ENCODE measurements around the gene TNS3. TPM values are rescaled to one million over a fixed set of nuclear protein-coding genes. Genes with fewer than 3 reads are reported as not detected.

Gene TNS3
- total and polyA plus RNA-seq, 10 donors, result 17.7 to 247 (median 147) TPM

GRCh38 chr7:47271749-47272148, 310.2 kb downstream of the TNS3 start:
- no peak overlapping the region for H3K27ac ChIP-seq
- TF ChIP-seq POLR2AphosphoS5 (IDR thresholded peaks at IDR 0.05), result no peak
- no peak for TF ChIP-seq POLR2A (IDR thresholded peaks at IDR 0.05)
- no peak for TF ChIP-seq CTCF (IDR thresholded peaks at IDR 0.05 in 8 of 11, conservative IDR thresholded peaks at IDR 0.05 in 3 of 11)
- WGBS, 5 donors, result 77 to 90% (median 85%) methylated on average over 3 of the region's 3 CpGs
- no peaks in the 10 kb centered on the region for H3K27me3 ChIP-seq (replicated peaks in 1 of 7)
- peaks cover 0 to under 1% (median 0%) of the 10 kb centered on the region in 6 donors for H3K4me1 ChIP-seq
- DNase-seq, result no peak
- H3K9me3 ChIP-seq, result peaks cover 0 to 22% (median 17%) of the 10 kb centered on the region in 8 donors
- no peak overlapping the region for H3K4me3 ChIP-seq
- peaks cover 0 to 24% (median 12%) of the 10 kb centered on the region in 6 donors for H3K36me3 ChIP-seq
- intact Hi-C loops (cut with DNase I; ENCODE audit: low total_unique reads), result no loop called here

GRCh38 chr7:47268851-47269836, 312.8 kb downstream of the TNS3 start:
- Histone ChIP-seq H3K9me3 (peaks cover 0 to 22% (median 17%) of the 10 kb centered on the region in 8 donors), H3K4me3 (no peak overlapping the region), H3K4me1 (peaks cover 0 to 11% (median 4%) of the 10 kb centered on the region in 6 donors), H3K27me3 (replicated peaks in 1 of 7) (no peaks in the 10 kb centered on the region), H3K27ac (no peak overlapping the region), H3K36me3 (peaks cover 0 to under 1% (median 0%) of the 10 kb centered on the region in 6 donors)
- WGBS, 5 donors, result 92 to 97% (median 95%) methylated on average over 7 of the region's 7 CpGs
- peak in 1 of 3 donors; percentile 23 for TF ChIP-seq POLR2AphosphoS5 (IDR thresholded peaks at IDR 0.05)
- TF ChIP-seq CTCF (IDR thresholded peaks at IDR 0.05 in 8 of 11, conservative IDR thresholded peaks at IDR 0.05 in 3 of 11), result no peak
- intact Hi-C loops (cut with DNase I; ENCODE audit: low total_unique reads), result loop anchor here (5.0 kb wide), 1 partner anchor 548 kb away; no protein-coding TSS in a partner anchor
- DNase-seq, result peak; percentile 58

DNA sequence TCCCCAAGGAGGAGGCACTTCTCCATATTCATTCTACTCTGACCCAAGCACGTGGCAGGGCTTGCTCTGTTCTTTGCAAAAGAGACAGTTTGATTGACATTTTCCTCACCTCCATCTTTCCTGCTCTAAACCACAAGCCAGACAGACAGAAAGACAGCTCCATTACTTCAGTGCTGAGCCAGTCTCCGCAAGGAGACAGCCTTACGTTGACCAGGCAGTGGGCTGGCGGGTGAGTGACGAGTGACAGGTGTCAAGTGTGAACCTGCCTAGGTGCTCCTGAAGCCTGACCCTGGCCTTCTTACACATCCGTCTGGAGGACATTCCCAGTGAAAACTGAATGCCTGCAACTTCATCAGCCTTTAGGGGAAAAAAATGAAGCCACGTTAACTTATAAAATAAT, 314.6 kb downstream of the TNS3 start:
- 80 to 90% (median 85%) methylated on average over 7 of the region's 7 CpGs for WGBS, 5 donors
- Histone ChIP-seq H3K27me3 (replicated peaks in 1 of 7) (no peaks in the 10 kb centered on the region), H3K4me3 (no peak overlapping the region), H3K27ac (peak overlapping the region in 4 of 8 donors; percentile 33 to 39 (median 36)), H3K9me3 (peaks cover 0 to 22% (median 17%) of the 10 kb centered on the region in 8 donors), H3K36me3 (no peaks in the 10 kb centered on the region), H3K4me1 (peaks cover 0 to 11% (median 4%) of the 10 kb centered on the region in 6 donors)
- intact Hi-C loops (cut with DNase I; ENCODE audit: low total_unique reads), result loop anchor here (5.0 kb wide), 1 partner anchor 550 kb away; no protein-coding TSS in a partner anchor
- DNase-seq, result peak; percentile 56
- no peak for TF ChIP-seq POLR2A (IDR thresholded peaks at IDR 0.05)
- no peak for TF ChIP-seq CTCF (IDR thresholded peaks at IDR 0.05 in 8 of 11, conservative IDR thresholded peaks at IDR 0.05 in 3 of 11)
- TF ChIP-seq POLR2AphosphoS5 (IDR thresholded peaks at IDR 0.05), result no peak

- peak; percentile 62 for DNase-seq
- H3K4me1 ChIP-seq, result peaks cover 0 to 11% (median 4%) of the 10 kb centered on the region in 6 donors
- peaks cover 0 to 19% (median 17%) of the 10 kb centered on the region in 8 donors for H3K9me3 ChIP-seq
- no peak overlapping the region for H3K4me3 ChIP-seq
- peak in 1 of 3 donors; percentile 55 for TF ChIP-seq POLR2AphosphoS5 (IDR thresholded peaks at IDR 0.05)
- TF ChIP-seq POLR2A (IDR thresholded peaks at IDR 0.05), result no peak
- WGBS, 5 donors, result 71 to 86% (median 78%) methylated on average over 6 of the region's 6 CpGs
- no peaks in the 10 kb centered on the region for H3K36me3 ChIP-seq
- peak overlapping the region in 5 of 8 donors; percentile 33 to 39 (median 36) for H3K27ac ChIP-seq
- intact Hi-C loops (cut with DNase I; ENCODE audit: low total_unique reads), result loop anchor here (5.0 kb wide), 1 partner anchor 551 kb away; no protein-coding TSS in a partner anchor
- no peaks in the 10 kb centered on the region for H3K27me3 ChIP-seq (replicated peaks in 1 of 7)
Measured at GRCh38 chr7:47266799-47267198, 315.1 kb downstream of the TNS3 start.

Data from spleen (tissue), 11 donors.